ENCODE data around the gene CYP4F3.
"Not testable (repeated sequence)": the region's sequence is repeated elsewhere in the genome, so short reads cannot be mapped to it uniquely, and the experiment has no call there.

Gene CYP4F3

DNA sequence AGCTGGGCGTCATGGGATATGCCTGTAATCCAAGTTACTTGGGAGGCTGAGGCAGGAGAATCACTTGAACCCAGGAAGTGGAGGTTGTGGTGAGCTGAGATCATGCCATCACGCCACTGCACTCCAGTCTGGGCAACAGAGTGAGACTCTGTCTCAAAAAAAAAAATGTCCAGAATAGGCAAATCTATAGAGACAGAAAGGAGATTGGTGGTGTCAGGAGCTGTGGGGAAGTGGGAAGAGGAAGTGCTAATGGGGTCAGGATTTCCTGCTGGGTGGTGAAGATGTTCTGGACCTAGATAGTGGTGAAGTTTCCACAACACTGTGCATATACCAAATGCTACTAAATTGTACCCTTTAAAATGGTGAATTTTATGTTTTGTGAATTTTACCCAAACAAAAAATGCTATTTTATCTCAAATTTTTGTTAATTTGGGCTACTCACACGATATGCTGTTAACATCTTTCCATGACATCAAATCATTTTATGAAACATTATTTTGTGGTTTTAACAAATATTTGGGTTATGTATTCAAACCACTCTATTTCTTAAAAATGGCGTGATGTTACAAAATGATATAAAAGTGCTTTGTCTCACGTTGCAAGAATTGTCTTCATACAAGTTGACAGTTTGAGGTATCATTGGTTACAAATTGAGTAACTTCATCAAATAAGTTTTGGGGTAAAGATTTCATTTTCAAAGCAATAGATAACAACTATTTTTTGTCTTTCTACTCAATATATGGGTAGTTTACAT lies 7.4 kb upstream of the CYP4F3 start:
- no peak for DNase-seq

DNA sequence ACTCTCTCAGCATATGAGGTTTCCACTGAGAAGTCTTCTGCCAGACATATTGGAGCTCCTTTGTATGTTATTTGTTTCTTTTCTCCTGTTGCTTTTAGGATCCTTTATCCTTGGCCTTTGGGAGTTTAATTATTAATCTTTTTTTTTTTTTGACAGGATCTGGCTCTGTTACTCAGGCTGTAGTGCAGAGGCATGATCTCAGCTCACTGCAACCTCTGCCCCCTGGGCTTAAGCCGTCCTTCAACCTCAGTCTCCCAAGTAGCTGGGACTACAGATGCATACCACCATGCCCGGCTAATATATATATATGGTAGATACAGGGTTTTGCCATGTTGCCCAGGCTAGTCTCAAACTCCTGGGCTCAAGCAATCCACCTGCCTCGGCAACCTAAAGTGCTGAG lies 6.6 kb upstream of the CYP4F3 start:
- no peak for DNase-seq

GRCh38 chr19:15635016-15635805 lies 5.5 kb upstream of the CYP4F3 start:
- DNase-seq: no peak

GRCh38 chr19:15636026-15636425 lies 4.7 kb upstream of the CYP4F3 start:
- DNase-seq: no peak

DNA sequence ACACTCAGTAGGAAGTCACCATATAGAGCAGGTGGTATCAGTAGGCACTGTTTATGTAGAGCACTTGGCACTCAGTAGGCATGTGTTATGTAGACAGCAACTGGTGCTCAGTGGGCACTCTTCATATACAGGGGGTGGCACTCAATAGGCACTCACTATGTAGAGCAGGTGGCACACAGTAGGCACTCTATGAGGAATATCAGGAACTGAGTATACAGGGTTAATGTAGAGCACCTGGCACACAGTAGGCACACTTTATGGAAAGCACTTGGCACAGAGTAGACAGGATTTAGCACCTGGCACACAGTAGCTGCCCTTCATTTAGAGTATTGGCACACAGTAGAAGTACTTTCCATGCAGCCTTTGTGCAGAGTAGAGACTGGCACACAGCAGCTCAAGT lies 1.1 kb upstream of the CYP4F3 start:
- peak; percentile 61 for DNase-seq

DNA sequence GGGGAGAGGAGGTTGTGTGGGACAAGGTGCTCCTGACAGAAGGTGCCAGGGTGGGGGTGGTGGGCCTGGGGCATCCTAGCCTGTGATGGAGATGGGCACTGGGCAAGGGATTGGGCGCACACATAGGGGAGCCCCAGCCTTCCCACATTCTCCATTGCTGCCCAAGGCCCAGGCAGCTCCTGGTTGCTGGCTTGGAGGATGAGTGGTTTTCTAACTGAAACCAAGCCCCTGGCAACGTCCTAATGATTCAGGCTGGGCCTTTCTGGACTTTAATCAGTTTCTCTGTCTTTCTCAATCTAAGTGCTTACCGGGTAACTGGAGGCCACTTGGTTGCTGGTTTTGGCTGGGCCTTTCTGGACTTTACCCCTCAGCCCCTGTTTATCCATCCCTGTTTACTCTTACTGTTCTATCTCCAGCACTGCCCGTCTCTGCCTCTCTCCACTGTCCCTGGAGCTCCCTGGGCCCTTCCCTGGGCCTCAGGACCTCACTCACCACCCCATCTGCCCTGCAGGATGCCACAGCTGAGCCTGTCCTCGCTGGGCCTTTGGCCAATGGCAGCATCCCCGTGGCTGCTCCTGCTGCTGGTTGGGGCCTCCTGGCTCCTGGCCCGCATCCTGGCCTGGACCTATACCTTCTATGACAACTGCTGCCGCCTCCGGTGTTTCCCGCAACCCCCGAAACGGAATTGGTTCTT lies 354 bp downstream of the CYP4F3 start:
- DNase-seq: no peak

GRCh38 chr19:15641901-15642491 lies 1.3 kb downstream of the CYP4F3 start:
- DNase-seq: no peak

DNA sequence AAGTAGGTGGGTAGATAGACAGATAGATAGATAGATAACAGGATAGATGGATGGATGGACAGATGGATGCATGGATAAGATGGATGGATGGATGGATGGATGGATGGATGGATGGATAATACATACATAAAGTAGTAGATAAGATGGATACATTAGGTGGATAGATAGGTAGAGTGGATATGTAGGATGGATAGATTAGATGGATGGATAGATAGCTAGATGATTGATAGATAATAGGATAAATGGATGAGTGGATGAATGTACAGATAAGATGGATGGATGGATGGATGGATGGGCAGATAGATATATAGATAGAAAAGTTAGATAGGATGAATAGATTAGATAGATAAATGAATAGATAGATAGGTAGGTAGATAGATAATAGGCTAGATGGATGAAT lies 2.1 kb downstream of the CYP4F3 start:
- DNase-seq: no peak

GRCh38 chr19:15643387-15643786 lies 2.7 kb downstream of the CYP4F3 start:
- no peak for DNase-seq

DNA sequence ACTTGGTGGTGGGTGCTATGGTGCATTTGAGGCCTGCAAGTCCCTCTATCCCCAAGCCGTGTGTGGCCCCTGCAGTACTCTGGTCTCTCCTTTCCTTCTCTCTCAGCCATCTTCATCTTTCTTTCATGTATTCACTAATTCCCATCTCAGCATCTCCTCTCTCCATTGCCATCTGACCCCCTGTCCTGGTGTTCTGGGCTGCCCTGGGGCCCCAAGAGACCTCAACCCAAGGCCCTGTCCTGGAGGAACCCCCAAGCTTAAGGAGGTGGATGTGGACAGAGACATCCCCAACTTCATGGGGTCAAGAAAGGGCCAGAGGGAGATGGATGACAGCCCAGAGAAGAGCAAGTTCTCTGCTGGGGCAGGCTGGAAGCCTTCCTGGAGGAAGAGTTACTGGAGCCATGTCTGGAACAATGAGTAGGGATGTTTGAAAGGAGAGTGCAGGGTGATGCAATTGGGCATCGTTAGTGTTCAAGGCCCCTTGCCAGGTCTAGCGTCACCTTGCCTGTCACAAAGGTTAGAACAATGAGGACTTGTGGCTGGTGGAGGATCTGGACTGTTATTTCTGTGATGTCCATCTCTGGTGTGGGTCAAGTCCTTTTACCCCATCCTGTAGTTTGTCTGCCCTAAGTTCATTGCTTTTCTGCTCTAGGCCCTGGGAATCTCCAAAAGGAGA lies 3.5 kb downstream of the CYP4F3 start:
- DNase-seq: no peak

- no peak for DNase-seq
Measured at GRCh38 chr19:15644816-15645215, 4.1 kb downstream of the CYP4F3 start.

GRCh38 chr19:15649526-15649925 lies 8.8 kb downstream of the CYP4F3 start:
- DNase-seq: no peak

DNA sequence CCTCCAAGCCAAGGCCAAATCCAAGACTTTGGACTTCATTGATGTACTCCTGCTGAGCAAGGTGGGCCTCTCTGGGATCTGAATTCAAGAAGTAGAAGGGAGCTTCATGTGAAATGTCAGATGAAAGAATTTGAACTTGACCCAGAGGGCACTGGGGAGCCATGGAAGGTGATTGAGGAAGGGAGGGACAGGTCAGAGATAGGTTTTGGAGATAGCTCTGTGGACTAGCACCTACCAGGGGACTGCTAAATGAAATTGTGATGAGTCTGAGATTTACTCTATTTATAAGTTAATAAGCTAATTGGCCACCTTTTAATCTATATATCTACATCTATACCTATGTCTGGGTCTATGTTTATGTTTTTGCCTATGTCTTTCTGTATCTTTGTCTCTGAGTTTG lies 9.4 kb downstream of the CYP4F3 start:
- DNase-seq: not testable (repeated sequence)

GRCh38 chr19:15651791-15652190 lies 11.1 kb downstream of the CYP4F3 start:
- no peak for DNase-seq

GRCh38 chr19:15652559-15653278 lies 12.0 kb downstream of the CYP4F3 start:
- no peak for DNase-seq

- DNase-seq: no peak
Measured at GRCh38 chr19:15656467-15656866, 15.8 kb downstream of the CYP4F3 start.

- no peak for DNase-seq
Measured at GRCh38 chr19:15663247-15663646, 22.6 kb downstream of the CYP4F3 start.

DNA sequence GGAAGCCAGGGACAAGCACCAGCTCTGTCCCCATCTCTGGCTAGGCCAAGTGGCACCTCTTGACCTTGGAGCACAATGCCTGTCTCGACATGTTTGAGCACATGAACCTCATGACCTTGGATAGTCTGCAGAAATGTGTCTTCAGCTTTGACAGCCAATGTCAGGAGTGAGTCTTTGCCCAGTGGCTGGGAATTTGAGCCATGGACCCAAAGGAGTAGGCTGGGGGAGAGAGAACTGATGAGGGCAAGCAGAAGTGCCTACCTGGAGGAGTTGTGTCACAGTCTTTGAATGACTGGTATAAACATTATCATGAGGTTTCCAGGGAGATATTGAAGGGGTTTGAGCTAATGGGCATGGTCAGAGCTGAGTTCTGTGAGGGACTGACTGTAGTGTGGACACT lies 25.5 kb downstream of the CYP4F3 start:
- DNase-seq: no peak

GRCh38 chr19:15666883-15667282 lies 26.2 kb downstream of the CYP4F3 start:
- no peak for DNase-seq

- DNase-seq: no peak
Measured at GRCh38 chr19:15669440-15669839, 28.7 kb downstream of the CYP4F3 start.

DNA sequence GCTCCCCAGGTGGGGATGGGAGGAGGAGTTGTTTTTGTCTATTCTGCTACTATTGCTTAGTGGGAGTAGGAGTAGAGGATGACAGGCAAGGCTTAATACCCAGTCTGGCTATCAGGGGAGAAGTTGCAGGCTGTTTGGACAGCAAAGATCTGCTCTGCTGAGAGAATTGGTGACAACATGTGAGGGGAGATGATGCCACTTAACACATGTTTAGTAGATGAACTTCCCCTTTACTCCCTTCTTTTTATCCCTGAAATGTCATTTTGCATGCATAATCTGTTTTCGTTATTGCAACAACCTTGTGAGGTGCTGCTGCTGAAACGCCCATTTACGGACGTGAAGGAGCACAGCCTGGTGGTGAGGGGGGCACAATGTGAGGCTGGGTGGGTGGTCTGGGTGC lies 29.2 kb downstream of the CYP4F3 start:
- DNase-seq: no peak

DNA sequence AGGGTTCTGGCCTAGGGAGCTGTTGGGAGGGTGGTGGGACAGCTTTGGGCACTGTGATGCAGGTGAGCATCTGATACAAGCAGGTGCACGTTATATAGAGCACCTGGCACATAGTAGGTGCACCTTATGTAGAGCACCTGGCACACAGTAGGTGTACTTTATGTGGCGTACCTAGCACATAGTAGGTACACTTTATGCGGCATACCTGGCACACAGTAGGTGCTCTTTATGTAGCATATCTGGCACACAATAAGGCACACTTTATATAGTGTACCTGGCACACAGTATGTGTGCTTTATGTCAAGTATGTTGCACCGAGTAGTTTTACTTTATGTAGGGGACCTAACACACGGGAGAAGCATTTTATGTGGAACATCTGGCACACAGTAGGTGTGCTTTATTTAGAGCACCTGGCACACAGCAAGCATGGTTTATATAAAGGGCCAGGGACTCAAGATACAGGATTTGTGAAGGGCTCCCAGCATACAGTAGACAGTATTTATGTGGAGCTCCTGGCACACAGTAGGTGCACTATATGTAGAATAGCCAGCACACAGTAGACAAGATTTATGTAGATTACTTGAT lies 30.6 kb downstream of the CYP4F3 start:
- DNase-seq: no peak
